Keratinocyte (primary cell): ENCODE results near the gene KDF1.

Source experiments
- EZH2 ChIP-seq: IDR thresholded peaks from one replicate; pipeline ENCODE4 v1.6.1; 2012; ENCODE audit warnings: inconsistent platforms, mild to moderate bottlenecking, low read length, moderate library complexity
- TF ChIP-seq, protein P1 (sequence below), 3 experiments: IDR thresholded peaks in 1 of 3; conservative IDR thresholded peaks in 1 of 3; optimal IDR thresholded peaks in 1 of 3; 2 replicates in 2 of 3; 3 replicates in 1 of 3; pipeline versions ENCODE3 to v1.5.1; 2011; ENCODE audit warnings: low read length in 3 of 3, mild to moderate bottlenecking in 3 of 3, moderate library complexity in 2 of 3, control low read depth in 1 of 3, inconsistent platforms in 1 of 3; ENCODE audit not compliant: insufficient read depth in 2 of 3; ENCODE audit errors: extremely low read depth in 1 of 3

DNA sequence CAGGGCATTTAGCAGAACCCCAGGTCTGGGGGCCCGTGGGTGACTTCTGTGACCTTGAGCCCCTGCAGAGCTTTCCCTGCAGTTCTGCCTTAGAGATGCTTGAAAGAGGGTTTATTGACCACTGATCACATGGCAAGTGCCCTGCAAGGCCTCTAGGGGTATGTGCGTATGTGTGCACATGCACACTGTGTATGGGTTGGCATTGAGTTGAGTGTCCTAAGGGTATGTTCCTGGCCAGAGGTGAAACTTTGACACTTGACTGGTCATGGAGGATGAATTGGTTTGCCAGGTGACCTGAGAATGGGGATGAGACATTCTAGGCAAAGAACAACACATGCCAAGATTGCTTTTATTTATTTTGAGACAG, 21.6 kb downstream of the KDF1 start:
- TF ChIP-seq, protein P1, sequence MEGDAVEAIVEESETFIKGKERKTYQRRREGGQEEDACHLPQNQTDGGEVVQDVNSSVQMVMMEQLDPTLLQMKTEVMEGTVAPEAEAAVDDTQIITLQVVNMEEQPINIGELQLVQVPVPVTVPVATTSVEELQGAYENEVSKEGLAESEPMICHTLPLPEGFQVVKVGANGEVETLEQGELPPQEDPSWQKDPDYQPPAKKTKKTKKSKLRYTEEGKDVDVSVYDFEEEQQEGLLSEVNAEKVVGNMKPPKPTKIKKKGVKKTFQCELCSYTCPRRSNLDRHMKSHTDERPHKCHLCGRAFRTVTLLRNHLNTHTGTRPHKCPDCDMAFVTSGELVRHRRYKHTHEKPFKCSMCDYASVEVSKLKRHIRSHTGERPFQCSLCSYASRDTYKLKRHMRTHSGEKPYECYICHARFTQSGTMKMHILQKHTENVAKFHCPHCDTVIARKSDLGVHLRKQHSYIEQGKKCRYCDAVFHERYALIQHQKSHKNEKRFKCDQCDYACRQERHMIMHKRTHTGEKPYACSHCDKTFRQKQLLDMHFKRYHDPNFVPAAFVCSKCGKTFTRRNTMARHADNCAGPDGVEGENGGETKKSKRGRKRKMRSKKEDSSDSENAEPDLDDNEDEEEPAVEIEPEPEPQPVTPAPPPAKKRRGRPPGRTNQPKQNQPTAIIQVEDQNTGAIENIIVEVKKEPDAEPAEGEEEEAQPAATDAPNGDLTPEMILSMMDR (optimal IDR thresholded peaks at IDR 0.05 in 1 of 3, IDR thresholded peaks at IDR 0.05 in 1 of 3, conservative IDR thresholded peaks at IDR 0.05 in 1 of 3; ENCODE audit: extremely low read depth in 1 of 3, insufficient read depth in 2 of 3, low read length in 3 of 3): no peak
- no peak for TF ChIP-seq EZH2
